Kidney epithelial cell (primary cell): ENCODE data around the gene CDKAL1. TPM values are rescaled to one million over a fixed set of nuclear protein-coding genes. Genes with fewer than 3 reads are reported as not detected.
A peak's percentile ranks its signal among the peaks of the same experiment; 100 is the strongest.

ENCODE experiments used
- DNase-seq: peaks from one replicate; pipeline ENCODE4 v3.0.0-alpha.2; 2010; ENCODE audit warnings: low read depth
- H3K27me3 ChIP-seq: 2 replicates; pipeline ENCODE4 v1.6.0; 2011; ENCODE audit warnings: low read length; ENCODE audit not compliant: control insufficient read depth, insufficient read depth
- H3K36me3 ChIP-seq: 2 replicates; pipeline ENCODE4 v1.5.1; 2011; ENCODE audit warnings: low read length; ENCODE audit not compliant: control insufficient read depth, insufficient read depth
- H3K4me3 ChIP-seq: 2 replicates; pipeline ENCODE4 v1.5.1; 2011; ENCODE audit warnings: low read depth, mild to moderate bottlenecking, control low read depth, low read length
- CTCF ChIP-seq: IDR thresholded peaks from 2 replicates; pipeline ENCODE4 v1.5.1; 2011; ENCODE audit warnings: mild to moderate bottlenecking, moderate library complexity, low read length, control low read depth, inconsistent platforms; ENCODE audit not compliant: insufficient read depth, poor library complexity, severe bottlenecking
- total RNA-seq: library from RNA; depleted of rRNA; stranded (reverse); fragments of >200 nt; gene quantifications from 2 replicates; pipeline ENCODE4 v1.2.3, GENCODE V29; 2015

Gene CDKAL1
- total RNA-seq, 1 donor from 2014 or later = 15.0 TPM

DNA sequence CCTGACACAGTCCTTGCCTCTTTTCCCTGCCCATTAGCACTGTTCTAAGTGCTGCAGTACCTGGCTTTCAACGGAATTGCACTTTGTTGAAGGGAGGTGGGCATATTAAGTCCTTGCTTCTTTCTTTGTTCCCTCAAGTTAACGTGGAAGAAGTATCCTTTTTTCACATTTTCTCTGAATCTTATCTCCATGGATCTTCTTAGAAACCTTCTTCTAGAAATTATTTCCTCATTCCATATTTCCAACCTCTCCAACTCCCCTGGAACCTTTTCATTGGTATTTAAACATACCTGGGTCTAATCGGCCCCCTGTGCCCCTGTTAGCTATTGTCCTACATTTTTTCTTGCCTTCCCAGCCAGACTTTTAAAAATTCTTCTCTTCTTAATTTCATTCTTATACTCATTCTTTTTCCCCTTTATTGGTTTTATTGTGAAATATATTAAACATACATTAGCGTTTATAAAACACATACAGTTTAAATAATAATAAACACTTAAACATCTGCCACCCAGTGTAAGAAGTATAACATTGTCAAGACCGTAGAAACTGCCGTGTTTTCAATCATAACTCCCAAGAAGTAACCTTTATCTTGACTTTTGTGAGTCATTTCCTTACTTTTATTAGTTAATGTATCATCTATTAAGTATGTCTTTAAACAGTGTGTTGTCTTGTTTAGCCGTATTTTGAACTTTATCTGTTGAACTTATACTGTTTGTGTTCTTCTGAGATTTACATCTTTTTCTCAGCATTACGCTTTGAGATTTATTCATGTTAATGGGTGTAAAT is 118.2 kb downstream of the CDKAL1 start:
- no peak overlapping the region for H3K4me3 ChIP-seq
- H3K36me3 ChIP-seq = no peaks in the 10 kb centered on the region
- no peak for TF ChIP-seq CTCF
- peak; percentile 39 for DNase-seq
- no peaks in the 10 kb centered on the region for H3K27me3 ChIP-seq

DNA sequence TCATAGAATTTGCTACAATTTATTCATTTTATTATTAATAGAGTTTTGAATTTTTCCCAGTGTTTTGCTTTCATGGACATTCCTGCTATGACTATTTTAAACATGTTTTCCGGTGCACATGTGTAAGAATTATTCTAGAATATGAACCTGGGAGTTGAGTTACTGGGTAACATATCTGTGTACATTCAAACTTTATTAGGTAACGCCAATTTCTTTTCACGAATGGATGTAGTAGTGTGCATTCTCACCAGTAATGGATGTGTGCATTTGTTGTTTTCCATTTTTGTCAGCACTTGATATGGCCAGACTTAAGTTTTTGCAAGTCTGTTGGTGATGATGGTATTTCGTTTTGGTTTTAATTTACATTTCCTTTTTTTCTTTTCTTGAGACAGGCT is 118.8 kb downstream of the CDKAL1 start:
- Histone ChIP-seq H3K27me3 (no peaks in the 10 kb centered on the region), H3K36me3 (no peaks in the 10 kb centered on the region), H3K4me3 (no peak overlapping the region)
- DNase-seq = no peak
- no peak for TF ChIP-seq CTCF

DNA sequence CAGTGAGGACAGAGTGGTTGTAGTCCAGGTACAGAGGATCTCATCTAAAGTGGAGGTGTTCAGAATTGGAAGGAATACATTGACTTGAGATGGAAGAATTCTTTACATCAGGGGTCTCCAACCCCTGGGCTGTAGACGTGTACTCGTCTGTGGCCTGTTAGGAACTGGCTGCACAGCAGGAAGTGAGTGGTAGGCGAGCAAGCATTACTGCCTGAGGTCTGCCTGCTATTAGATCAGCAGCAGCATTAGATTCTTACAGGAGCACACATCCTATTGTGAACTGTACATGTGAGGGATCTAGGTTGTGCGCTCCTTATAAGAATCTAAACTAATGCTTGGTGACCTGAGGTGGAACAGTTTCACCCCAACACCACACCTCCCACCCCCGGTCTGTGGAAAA is 121.1 kb downstream of the CDKAL1 start:
- no peak for TF ChIP-seq CTCF
- H3K4me3 ChIP-seq = no peak overlapping the region
- no peak for DNase-seq
- no peaks in the 10 kb centered on the region for H3K36me3 ChIP-seq
- no peaks in the 10 kb centered on the region for H3K27me3 ChIP-seq

DNA sequence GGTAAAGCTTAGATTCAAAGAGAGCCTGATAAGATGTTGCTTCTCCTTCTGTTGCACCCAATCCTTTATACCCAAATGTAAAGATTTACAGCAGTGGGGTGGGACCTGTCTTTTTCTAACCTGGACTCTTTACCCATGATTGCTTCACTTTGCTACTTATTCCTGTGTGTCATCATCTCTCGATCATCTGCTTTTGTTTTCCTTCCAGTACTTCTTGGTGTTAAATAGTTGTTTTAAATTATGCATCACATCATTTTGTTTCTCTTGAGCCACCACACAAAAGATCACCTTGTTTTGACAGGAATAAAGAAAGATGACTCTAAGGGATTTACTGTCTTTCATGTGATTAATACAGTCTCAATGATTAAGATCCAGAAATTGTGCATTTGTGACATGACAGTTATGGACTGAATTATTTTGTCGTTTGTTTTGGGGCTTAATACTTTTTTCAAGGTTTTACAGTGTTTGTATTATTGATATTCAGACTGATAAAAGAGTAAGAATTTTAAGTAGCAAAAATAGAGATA is 123.1 kb downstream of the CDKAL1 start:
- no peak overlapping the region for H3K4me3 ChIP-seq
- H3K27me3 ChIP-seq = no peaks in the 10 kb centered on the region
- no peak for TF ChIP-seq CTCF
- H3K36me3 ChIP-seq = no peaks in the 10 kb centered on the region
- no peak for DNase-seq

DNA sequence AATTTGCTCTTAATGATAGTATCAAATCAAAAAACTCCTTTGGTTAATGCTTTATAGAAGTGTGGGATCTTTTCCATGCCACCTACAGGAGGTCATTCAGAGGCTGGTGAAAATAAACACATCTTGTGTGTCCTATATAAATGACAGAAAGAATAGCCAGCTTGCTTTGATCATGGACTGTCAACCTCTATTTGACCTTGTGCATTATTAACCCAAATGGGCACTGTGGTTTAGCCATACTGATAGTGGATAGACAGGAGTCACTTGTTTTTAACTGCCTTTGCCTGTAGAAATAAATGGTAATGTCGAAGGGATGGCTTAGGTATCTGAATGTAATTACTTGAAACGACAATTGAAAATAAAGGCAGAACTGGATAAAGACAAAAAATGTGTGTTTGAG is 123.8 kb downstream of the CDKAL1 start:
- H3K4me3 ChIP-seq = no peak overlapping the region
- TF ChIP-seq CTCF = no peak
- no peaks in the 10 kb centered on the region for H3K27me3 ChIP-seq
- no peak for DNase-seq
- no peaks in the 10 kb centered on the region for H3K36me3 ChIP-seq

DNA sequence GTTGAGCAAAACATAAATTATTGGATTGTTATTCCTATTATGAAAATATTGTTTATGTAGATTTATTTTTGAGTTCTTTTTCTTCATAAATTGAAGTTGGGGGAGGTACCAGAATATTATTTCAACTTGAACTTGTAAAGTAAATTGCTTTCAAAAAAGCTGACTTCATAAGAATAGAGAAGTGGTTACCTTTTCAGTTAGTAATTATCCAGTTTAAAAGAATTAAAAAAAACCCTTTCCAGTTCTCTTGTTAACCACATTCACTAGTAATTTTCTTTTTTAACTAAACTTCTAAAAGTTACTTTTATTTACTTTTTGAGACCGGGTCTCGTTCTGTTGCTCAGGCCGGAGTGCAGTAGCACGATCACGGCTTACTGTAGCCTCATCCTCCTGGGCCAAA is 124.3 kb downstream of the CDKAL1 start:
- H3K36me3 ChIP-seq = no peaks in the 10 kb centered on the region
- no peak for DNase-seq
- TF ChIP-seq CTCF = no peak

More for the DNA sequence above, 124.3 kb downstream of the CDKAL1 start:
- Histone ChIP-seq H3K27me3 (no peaks in the 10 kb centered on the region), H3K4me3 (no peak overlapping the region)
